Measurements from ENCODE around the gene HHIP.

Gene HHIP

DNA sequence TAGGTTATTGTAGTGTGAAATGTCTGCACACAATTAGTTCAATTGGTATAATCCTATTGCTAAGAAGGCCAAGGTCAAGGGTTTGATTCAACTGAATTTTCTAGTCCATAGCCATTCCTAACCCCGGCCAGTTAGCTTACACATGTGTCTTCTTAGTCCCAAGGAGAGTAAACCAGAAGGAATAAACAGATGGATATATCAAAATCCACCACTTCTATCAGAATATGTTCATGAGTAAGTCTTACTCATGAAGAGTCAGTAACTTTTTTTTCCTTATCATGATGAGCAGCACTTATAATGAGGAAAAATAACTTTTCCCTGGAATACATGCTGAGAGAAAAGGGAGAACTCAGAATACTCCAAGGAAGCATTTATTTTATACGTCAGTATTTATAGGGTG lies 9.5 kb downstream of the HHIP start:
- Histone ChIP-seq H3K27ac (ENCODE audit: low read depth in 2 of 2, low read length in 2 of 2) (no peak overlapping the region), H3K9me3 (ENCODE audit: control insufficient read depth in 2 of 2, low read length in 2 of 2) (no peaks in the 10 kb centered on the region), H3K9ac (ENCODE audit: low read depth in 1 of 2, low read length in 2 of 2) (no peak overlapping the region), H3K36me3 (ENCODE audit: control insufficient read depth in 2 of 2, insufficient read depth in 2 of 2, low read length in 2 of 2) (no peaks in the 10 kb centered on the region), H3K27me3 (ENCODE audit: control insufficient read depth in 2 of 2, insufficient read depth in 2 of 2, low read length in 2 of 2) (no peaks in the 10 kb centered on the region), H3K4me1 (ENCODE audit: control insufficient read depth in 2 of 2, insufficient read depth in 2 of 2, low read length in 2 of 2) (no peaks in the 10 kb centered on the region), H3K4me3 (ENCODE audit: low read length in 2 of 2) (no peak overlapping the region)

GRCh38 chr4:144656850-144657249 lies 10.9 kb downstream of the HHIP start:
- no peaks in the 10 kb centered on the region for H3K36me3 ChIP-seq (ENCODE audit: control insufficient read depth in 2 of 2, insufficient read depth in 2 of 2, low read length in 2 of 2)
- no peak overlapping the region for H3K9ac ChIP-seq (ENCODE audit: low read depth in 1 of 2, low read length in 2 of 2)
- no peak overlapping the region for H3K27ac ChIP-seq (ENCODE audit: low read depth in 2 of 2, low read length in 2 of 2)
- H3K4me3 ChIP-seq (ENCODE audit: low read length in 2 of 2) = no peak overlapping the region
- H3K9me3 ChIP-seq (ENCODE audit: control insufficient read depth in 2 of 2, low read length in 2 of 2) = no peaks in the 10 kb centered on the region
- H3K27me3 ChIP-seq (ENCODE audit: control insufficient read depth in 2 of 2, insufficient read depth in 2 of 2, low read length in 2 of 2) = no peaks in the 10 kb centered on the region
- H3K4me1 ChIP-seq (ENCODE audit: control insufficient read depth in 2 of 2, insufficient read depth in 2 of 2, low read length in 2 of 2) = no peaks in the 10 kb centered on the region

DNA sequence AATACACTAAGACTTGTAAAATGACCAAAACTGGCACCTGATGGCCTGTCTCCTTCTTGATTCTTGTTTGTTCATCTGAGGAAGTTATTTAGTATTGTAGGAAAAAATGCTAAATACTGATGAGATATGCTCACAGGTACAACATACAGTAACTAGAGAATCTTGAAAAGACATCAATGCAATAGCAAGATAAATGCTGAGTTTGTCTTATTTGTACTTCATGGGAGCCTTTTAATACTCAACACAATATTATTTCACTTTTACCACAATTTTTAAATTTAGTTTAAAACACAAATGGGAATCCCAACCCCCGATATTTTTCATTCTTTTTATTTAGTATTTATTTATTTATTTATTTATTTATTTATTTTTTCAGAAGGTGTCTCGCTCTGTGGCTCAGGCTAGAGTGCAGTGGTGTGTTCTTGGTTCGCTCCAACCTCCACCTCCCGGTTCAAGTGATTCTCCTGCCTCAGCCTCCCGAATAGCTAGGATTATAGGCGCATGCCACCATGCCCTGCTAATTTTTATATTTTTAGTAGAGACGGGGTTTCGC lies 12.1 kb downstream of the HHIP start:
- Histone ChIP-seq H3K27ac (ENCODE audit: low read depth in 2 of 2, low read length in 2 of 2) (no peak overlapping the region), H3K27me3 (ENCODE audit: control insufficient read depth in 2 of 2, insufficient read depth in 2 of 2, low read length in 2 of 2) (no peaks in the 10 kb centered on the region), H3K4me3 (ENCODE audit: low read length in 2 of 2) (no peak overlapping the region), H3K36me3 (ENCODE audit: control insufficient read depth in 2 of 2, insufficient read depth in 2 of 2, low read length in 2 of 2) (no peaks in the 10 kb centered on the region), H3K4me1 (ENCODE audit: control insufficient read depth in 2 of 2, insufficient read depth in 2 of 2, low read length in 2 of 2) (no peaks in the 10 kb centered on the region), H3K9me3 (ENCODE audit: control insufficient read depth in 2 of 2, low read length in 2 of 2) (no peaks in the 10 kb centered on the region), H3K9ac (ENCODE audit: low read depth in 1 of 2, low read length in 2 of 2) (no peak overlapping the region)

DNA sequence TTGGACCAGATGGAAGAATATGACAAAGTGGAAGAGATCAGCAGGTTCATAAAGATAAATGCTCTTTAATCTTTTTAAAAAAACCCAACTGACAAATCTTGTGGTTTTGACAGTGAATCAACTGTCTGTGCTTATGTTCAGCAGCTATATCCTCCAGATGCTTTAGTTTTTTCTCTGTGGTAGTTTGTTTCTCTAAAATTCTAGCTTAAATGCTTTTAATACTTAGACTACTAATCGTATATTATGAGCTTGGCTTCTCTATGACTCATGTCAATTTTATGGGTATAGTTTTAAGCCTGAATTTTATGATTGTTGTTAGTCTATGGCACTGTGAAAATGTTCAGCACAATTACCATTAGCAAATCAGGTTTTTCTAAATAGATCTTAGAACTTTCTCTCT lies 12.9 kb downstream of the HHIP start:
- no peaks in the 10 kb centered on the region for H3K4me1 ChIP-seq (ENCODE audit: control insufficient read depth in 2 of 2, insufficient read depth in 2 of 2, low read length in 2 of 2)
- H3K9me3 ChIP-seq (ENCODE audit: control insufficient read depth in 2 of 2, low read length in 2 of 2) = no peaks in the 10 kb centered on the region
- no peak overlapping the region for H3K27ac ChIP-seq (ENCODE audit: low read depth in 2 of 2, low read length in 2 of 2)
- no peaks in the 10 kb centered on the region for H3K36me3 ChIP-seq (ENCODE audit: control insufficient read depth in 2 of 2, insufficient read depth in 2 of 2, low read length in 2 of 2)
- H3K4me3 ChIP-seq (ENCODE audit: low read length in 2 of 2) = no peak overlapping the region
- no peak overlapping the region for H3K9ac ChIP-seq (ENCODE audit: low read depth in 1 of 2, low read length in 2 of 2)
- H3K27me3 ChIP-seq (ENCODE audit: control insufficient read depth in 2 of 2, insufficient read depth in 2 of 2, low read length in 2 of 2) = no peaks in the 10 kb centered on the region

DNA sequence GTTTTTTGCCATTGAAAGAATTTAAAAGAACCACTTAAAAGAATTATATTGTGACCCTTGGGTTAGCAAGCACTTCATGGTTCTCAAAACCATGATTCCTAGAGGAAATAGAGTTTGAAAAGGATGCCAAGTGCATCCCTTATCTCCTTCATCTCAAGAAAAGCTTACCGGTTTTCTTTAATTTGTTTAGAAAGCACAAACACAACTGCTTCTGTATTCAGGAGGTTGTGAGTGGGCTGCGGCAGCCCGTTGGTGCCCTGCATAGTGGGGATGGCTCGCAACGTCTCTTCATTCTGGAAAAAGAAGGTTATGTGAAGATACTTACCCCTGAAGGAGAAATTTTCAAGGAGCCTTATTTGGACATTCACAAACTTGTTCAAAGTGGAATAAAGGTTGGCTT lies 13.5 kb downstream of the HHIP start:
- no peaks in the 10 kb centered on the region for H3K27me3 ChIP-seq (ENCODE audit: control insufficient read depth in 2 of 2, insufficient read depth in 2 of 2, low read length in 2 of 2)
- H3K9me3 ChIP-seq (ENCODE audit: control insufficient read depth in 2 of 2, low read length in 2 of 2) = no peaks in the 10 kb centered on the region
- H3K27ac ChIP-seq (ENCODE audit: low read depth in 2 of 2, low read length in 2 of 2) = no peak overlapping the region
- no peaks in the 10 kb centered on the region for H3K36me3 ChIP-seq (ENCODE audit: control insufficient read depth in 2 of 2, insufficient read depth in 2 of 2, low read length in 2 of 2)
- H3K4me1 ChIP-seq (ENCODE audit: control insufficient read depth in 2 of 2, insufficient read depth in 2 of 2, low read length in 2 of 2) = no peaks in the 10 kb centered on the region
- H3K4me3 ChIP-seq (ENCODE audit: low read length in 2 of 2) = no peak overlapping the region
- no peak overlapping the region for H3K9ac ChIP-seq (ENCODE audit: low read depth in 1 of 2, low read length in 2 of 2)

DNA sequence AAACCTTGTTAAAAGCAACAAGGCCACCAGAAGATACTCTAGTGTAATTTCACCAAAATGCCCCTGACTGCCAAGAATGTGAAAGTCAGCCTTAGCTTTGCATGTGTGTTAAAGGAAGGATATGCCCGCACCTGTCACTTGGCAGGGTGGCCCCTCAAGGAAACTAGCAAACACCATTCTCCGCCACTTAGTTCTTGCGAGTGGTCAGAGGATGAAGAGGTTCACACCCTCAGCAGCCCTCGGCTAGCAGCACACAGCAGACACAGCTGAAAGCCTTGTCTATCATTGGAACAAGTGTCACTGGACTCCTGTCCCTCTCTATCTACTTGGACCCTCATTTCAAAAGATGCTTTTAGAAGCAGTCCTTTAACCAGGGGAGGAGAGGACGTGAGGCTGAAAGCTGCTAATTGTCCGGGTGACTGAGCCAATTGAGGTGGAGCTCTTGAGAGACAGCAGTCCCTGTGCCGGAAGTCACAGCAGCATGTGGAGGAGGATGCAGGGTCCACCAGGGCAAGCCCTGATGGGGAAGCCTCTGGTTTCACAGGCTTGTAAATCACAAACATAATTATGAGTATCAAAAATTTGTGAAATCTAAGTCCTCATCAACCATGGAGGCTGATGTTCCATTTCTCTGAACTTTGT lies 18.0 kb downstream of the HHIP start:
- no peaks in the 10 kb centered on the region for H3K36me3 ChIP-seq (ENCODE audit: control insufficient read depth in 2 of 2, insufficient read depth in 2 of 2, low read length in 2 of 2)
- H3K4me3 ChIP-seq (ENCODE audit: low read length in 2 of 2) = no peak overlapping the region
- no peaks in the 10 kb centered on the region for H3K27me3 ChIP-seq (ENCODE audit: control insufficient read depth in 2 of 2, insufficient read depth in 2 of 2, low read length in 2 of 2)
- H3K27ac ChIP-seq (ENCODE audit: low read depth in 2 of 2, low read length in 2 of 2) = no peak overlapping the region
- no peaks in the 10 kb centered on the region for H3K4me1 ChIP-seq (ENCODE audit: control insufficient read depth in 2 of 2, insufficient read depth in 2 of 2, low read length in 2 of 2)
- H3K9me3 ChIP-seq (ENCODE audit: control insufficient read depth in 2 of 2, low read length in 2 of 2) = no peaks in the 10 kb centered on the region
- no peak overlapping the region for H3K9ac ChIP-seq (ENCODE audit: low read depth in 1 of 2, low read length in 2 of 2)

- Histone ChIP-seq H3K9me3 (ENCODE audit: control insufficient read depth in 2 of 2, low read length in 2 of 2) (no peaks in the 10 kb centered on the region), H3K27me3 (ENCODE audit: control insufficient read depth in 2 of 2, insufficient read depth in 2 of 2, low read length in 2 of 2) (no peaks in the 10 kb centered on the region), H3K36me3 (ENCODE audit: control insufficient read depth in 2 of 2, insufficient read depth in 2 of 2, low read length in 2 of 2) (no peaks in the 10 kb centered on the region), H3K4me3 (ENCODE audit: low read length in 2 of 2) (no peak overlapping the region), H3K27ac (ENCODE audit: low read depth in 2 of 2, low read length in 2 of 2) (no peak overlapping the region), H3K9ac (ENCODE audit: low read depth in 1 of 2, low read length in 2 of 2) (no peak overlapping the region), H3K4me1 (ENCODE audit: control insufficient read depth in 2 of 2, insufficient read depth in 2 of 2, low read length in 2 of 2) (no peaks in the 10 kb centered on the region)
These were observed 20.7 kb downstream of the HHIP start for GRCh38 chr4:144666539-144667175.

GRCh38 chr4:144667500-144667899 lies 21.5 kb downstream of the HHIP start:
- Histone ChIP-seq H3K27me3 (ENCODE audit: control insufficient read depth in 2 of 2, insufficient read depth in 2 of 2, low read length in 2 of 2) (no peaks in the 10 kb centered on the region), H3K9ac (ENCODE audit: low read depth in 1 of 2, low read length in 2 of 2) (no peak overlapping the region), H3K9me3 (ENCODE audit: control insufficient read depth in 2 of 2, low read length in 2 of 2) (no peaks in the 10 kb centered on the region), H3K4me1 (ENCODE audit: control insufficient read depth in 2 of 2, insufficient read depth in 2 of 2, low read length in 2 of 2) (no peaks in the 10 kb centered on the region), H3K27ac (ENCODE audit: low read depth in 2 of 2, low read length in 2 of 2) (no peak overlapping the region), H3K36me3 (ENCODE audit: control insufficient read depth in 2 of 2, insufficient read depth in 2 of 2, low read length in 2 of 2) (no peaks in the 10 kb centered on the region), H3K4me3 (ENCODE audit: low read length in 2 of 2) (no peak overlapping the region)

- H3K9ac ChIP-seq (ENCODE audit: low read depth in 1 of 2, low read length in 2 of 2) = no peak overlapping the region
- H3K27ac ChIP-seq (ENCODE audit: low read depth in 2 of 2, low read length in 2 of 2) = no peak overlapping the region
- no peaks in the 10 kb centered on the region for H3K9me3 ChIP-seq (ENCODE audit: control insufficient read depth in 2 of 2, low read length in 2 of 2)
- H3K36me3 ChIP-seq (ENCODE audit: control insufficient read depth in 2 of 2, insufficient read depth in 2 of 2, low read length in 2 of 2) = no peaks in the 10 kb centered on the region
- no peaks in the 10 kb centered on the region for H3K4me1 ChIP-seq (ENCODE audit: control insufficient read depth in 2 of 2, insufficient read depth in 2 of 2, low read length in 2 of 2)
- no peak overlapping the region for H3K4me3 ChIP-seq (ENCODE audit: low read length in 2 of 2)
- no peaks in the 10 kb centered on the region for H3K27me3 ChIP-seq (ENCODE audit: control insufficient read depth in 2 of 2, insufficient read depth in 2 of 2, low read length in 2 of 2)
These were observed 24.8 kb downstream of the HHIP start for GRCh38 chr4:144670776-144671175.

- H3K27ac ChIP-seq (ENCODE audit: low read depth in 2 of 2, low read length in 2 of 2) = no peak overlapping the region
- no peak overlapping the region for H3K9ac ChIP-seq (ENCODE audit: low read depth in 1 of 2, low read length in 2 of 2)
- H3K4me1 ChIP-seq (ENCODE audit: control insufficient read depth in 2 of 2, insufficient read depth in 2 of 2, low read length in 2 of 2) = no peaks in the 10 kb centered on the region
- H3K36me3 ChIP-seq (ENCODE audit: control insufficient read depth in 2 of 2, insufficient read depth in 2 of 2, low read length in 2 of 2) = no peaks in the 10 kb centered on the region
- no peaks in the 10 kb centered on the region for H3K27me3 ChIP-seq (ENCODE audit: control insufficient read depth in 2 of 2, insufficient read depth in 2 of 2, low read length in 2 of 2)
- no peaks in the 10 kb centered on the region for H3K9me3 ChIP-seq (ENCODE audit: control insufficient read depth in 2 of 2, low read length in 2 of 2)
- H3K4me3 ChIP-seq (ENCODE audit: low read length in 2 of 2) = no peak overlapping the region
These were observed 28.8 kb downstream of the HHIP start for GRCh38 chr4:144674711-144675110.
